ENCODE data around the gene SLC25A15.
A peak's percentile ranks its signal among the peaks of the same experiment; 100 is the strongest.
"Not testable (repeated sequence)": the region's sequence is repeated elsewhere in the genome, so short reads cannot be mapped to it uniquely, and the experiment has no call there.

Gene SLC25A15

DNA sequence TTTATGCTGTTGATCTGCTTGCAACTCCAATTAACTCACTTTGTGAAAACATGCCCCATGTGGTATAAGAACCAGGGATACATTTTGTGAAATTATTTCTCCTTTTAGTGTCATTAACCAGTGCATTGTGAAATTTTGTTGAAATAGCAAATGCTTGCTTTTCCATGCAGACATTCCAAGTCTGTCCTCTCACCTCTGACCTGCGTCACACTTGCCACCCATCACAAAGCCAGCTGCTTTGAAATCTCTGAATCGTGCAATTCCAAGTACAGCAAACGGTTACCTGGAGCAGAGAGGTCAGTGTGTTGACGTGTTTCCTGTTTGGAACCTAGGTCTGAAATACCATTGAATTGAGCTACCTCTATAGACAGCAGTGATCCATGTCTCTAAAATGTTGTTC, 4.9 kb upstream of the SLC25A15 start:
- Histone ChIP-seq H3K27ac (ENCODE audit: low read depth, low read length) (no peak overlapping the region), H3K4me1 (ENCODE audit: insufficient read depth, low read length) (peaks cover 6% of the 10 kb centered on the region), H3K4me3 (ENCODE audit: low read depth in 1 of 2, low read length in 2 of 2) (no peak overlapping the region), H3K27me3 (ENCODE audit: control insufficient read depth in 1 of 2, insufficient read depth in 2 of 2, low read length in 2 of 2) (no peaks in the 10 kb centered on the region), H3K9ac (ENCODE audit: low read length) (no peak overlapping the region), H3K36me3 (ENCODE audit: insufficient read depth, low read length) (no peaks in the 10 kb centered on the region), H3K9me3 (ENCODE audit: low read length) (no peaks in the 10 kb centered on the region)

DNA sequence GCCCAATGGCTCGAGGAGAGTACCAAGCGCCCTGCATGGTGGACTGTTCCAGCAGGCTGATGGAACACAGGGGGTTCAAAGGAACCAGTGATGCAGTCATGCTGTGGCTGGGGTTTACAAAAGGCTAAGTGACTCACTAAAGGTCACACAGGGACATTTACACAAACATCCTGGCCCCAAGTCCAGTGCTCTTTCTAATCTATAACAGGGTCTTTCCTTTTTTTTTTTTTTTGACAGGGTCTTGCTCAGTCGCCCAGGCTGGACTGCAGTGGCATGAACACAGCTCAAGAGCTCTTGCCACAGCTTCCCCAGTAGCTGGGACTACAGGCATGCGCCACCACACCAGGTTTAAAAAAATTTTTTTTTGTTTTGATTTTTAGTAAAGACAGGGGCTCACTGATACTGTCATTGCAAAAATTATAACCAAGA, 2.8 kb upstream of the SLC25A15 start:
- Histone ChIP-seq H3K9me3 (ENCODE audit: low read length) (no peaks in the 10 kb centered on the region), H3K27me3 (ENCODE audit: control insufficient read depth in 1 of 2, insufficient read depth in 2 of 2, low read length in 2 of 2) (no peaks in the 10 kb centered on the region), H3K4me1 (ENCODE audit: insufficient read depth, low read length) (peaks cover 6% of the 10 kb centered on the region), H3K27ac (ENCODE audit: low read depth, low read length) (no peak overlapping the region), H3K9ac (ENCODE audit: low read length) (no peak overlapping the region), H3K4me3 (ENCODE audit: low read depth in 1 of 2, low read length in 2 of 2) (no peak overlapping the region), H3K36me3 (ENCODE audit: insufficient read depth, low read length) (no peaks in the 10 kb centered on the region)

DNA sequence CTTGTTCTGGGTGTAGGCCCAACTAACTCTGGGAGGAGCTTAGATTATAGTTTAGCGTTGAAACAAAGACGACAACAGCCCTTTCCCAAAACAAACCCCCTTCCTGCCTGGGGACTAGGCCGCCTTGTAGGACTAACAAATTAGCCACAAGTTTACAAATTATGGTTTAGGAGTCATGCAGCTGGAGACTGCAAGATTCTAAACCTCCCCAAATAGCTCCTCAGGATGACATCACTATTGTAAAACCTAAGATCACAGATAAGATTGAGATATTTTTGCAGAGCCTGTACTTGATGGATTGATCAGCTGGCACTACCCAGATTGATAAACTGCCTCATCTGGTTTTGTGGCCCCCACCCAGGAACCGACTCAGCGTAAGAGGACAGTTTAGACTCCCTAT, 2.3 kb upstream of the SLC25A15 start:
- no peak overlapping the region for H3K4me3 ChIP-seq (ENCODE audit: low read depth in 1 of 2, low read length in 2 of 2)
- no peak overlapping the region for H3K27ac ChIP-seq (ENCODE audit: low read depth, low read length)
- no peak overlapping the region for H3K9ac ChIP-seq (ENCODE audit: low read length)
- H3K4me1 ChIP-seq (ENCODE audit: insufficient read depth, low read length), result peaks cover 6% of the 10 kb centered on the region
- no peaks in the 10 kb centered on the region for H3K27me3 ChIP-seq (ENCODE audit: control insufficient read depth in 1 of 2, insufficient read depth in 2 of 2, low read length in 2 of 2)
- no peaks in the 10 kb centered on the region for H3K36me3 ChIP-seq (ENCODE audit: insufficient read depth, low read length)
- no peaks in the 10 kb centered on the region for H3K9me3 ChIP-seq (ENCODE audit: low read length)

DNA sequence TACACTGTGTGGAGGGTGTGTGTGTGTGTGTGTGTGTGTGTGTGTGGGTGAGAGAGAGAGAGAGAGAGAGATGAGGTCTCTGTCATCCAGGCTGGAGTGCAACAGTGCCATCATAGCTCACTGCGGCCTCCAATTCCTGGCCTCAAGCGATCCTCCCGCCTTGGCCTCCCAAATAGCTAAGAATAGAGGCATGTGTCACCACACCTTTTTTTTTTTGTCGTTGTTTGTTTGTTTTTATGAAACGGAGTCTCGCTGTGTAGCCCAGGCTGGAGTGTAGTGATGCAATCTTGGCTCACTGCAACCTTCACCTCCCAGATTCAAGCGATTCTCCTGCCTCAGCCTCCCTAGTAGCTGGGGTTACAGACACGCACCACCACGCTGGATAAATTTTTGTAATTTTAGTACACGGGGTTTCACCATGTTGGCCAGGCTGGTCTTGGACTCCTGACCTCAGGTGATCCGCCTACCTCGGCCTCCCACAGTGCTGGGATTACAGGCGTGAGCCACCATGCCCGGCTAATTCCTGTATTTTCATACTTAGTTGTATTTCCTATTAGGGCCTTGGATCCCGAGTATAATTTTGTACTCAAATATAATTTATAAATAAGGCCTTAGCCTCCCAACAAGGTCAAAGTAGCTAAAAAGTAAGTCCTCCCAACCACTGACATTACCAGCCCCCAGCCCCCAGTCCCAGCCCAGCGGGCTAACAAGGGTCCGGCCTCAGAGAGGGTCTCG, 704 bp upstream of the SLC25A15 start:
- H3K4me3 ChIP-seq (ENCODE audit: low read depth in 1 of 2, low read length in 2 of 2), result peak overlapping the region; percentile 51 to 58
- not testable (repeated sequence) for H3K9me3 ChIP-seq (ENCODE audit: low read length); H3K36me3 ChIP-seq (ENCODE audit: insufficient read depth, low read length); H3K27ac ChIP-seq (ENCODE audit: low read depth, low read length); H3K4me1 ChIP-seq (ENCODE audit: insufficient read depth, low read length); H3K9ac ChIP-seq (ENCODE audit: low read length); H3K27me3 ChIP-seq (ENCODE audit: control insufficient read depth in 1 of 2, insufficient read depth in 2 of 2, low read length in 2 of 2)

DNA sequence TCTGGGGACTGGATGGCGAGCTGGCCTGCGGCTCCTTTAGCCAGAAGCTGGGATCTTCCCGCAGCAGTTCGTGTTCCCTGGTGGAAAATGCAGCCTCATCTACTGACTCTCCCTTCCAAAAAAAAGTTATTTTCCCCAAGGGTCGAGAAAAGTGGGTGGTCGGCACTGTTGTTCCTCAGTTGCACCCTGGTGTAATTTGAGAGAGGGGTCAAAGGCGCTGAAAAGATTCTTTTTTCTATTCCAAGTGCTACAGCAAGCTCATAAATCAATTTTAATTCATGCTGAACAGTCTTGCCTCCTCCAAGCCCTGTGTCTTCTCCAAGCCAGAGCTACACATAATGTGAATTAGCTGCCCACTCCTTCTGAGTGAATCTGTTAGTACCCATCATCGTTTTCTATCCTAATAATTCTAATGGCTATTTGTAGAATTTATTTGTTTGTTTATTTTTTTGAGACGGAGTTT, 774 bp downstream of the SLC25A15 start:
- Histone ChIP-seq H3K4me3 (ENCODE audit: low read depth in 1 of 2, low read length in 2 of 2) (peak overlapping the region; percentile 51 to 58), H3K27ac (ENCODE audit: low read depth, low read length) (peak overlapping the region; percentile 75), H3K9ac (ENCODE audit: low read length) (no peak overlapping the region), H3K36me3 (ENCODE audit: insufficient read depth, low read length) (no peaks in the 10 kb centered on the region), H3K4me1 (ENCODE audit: insufficient read depth, low read length) (peaks cover 6% of the 10 kb centered on the region), H3K9me3 (ENCODE audit: low read length) (no peaks in the 10 kb centered on the region), H3K27me3 (ENCODE audit: control insufficient read depth in 1 of 2, insufficient read depth in 2 of 2, low read length in 2 of 2) (no peaks in the 10 kb centered on the region)

DNA sequence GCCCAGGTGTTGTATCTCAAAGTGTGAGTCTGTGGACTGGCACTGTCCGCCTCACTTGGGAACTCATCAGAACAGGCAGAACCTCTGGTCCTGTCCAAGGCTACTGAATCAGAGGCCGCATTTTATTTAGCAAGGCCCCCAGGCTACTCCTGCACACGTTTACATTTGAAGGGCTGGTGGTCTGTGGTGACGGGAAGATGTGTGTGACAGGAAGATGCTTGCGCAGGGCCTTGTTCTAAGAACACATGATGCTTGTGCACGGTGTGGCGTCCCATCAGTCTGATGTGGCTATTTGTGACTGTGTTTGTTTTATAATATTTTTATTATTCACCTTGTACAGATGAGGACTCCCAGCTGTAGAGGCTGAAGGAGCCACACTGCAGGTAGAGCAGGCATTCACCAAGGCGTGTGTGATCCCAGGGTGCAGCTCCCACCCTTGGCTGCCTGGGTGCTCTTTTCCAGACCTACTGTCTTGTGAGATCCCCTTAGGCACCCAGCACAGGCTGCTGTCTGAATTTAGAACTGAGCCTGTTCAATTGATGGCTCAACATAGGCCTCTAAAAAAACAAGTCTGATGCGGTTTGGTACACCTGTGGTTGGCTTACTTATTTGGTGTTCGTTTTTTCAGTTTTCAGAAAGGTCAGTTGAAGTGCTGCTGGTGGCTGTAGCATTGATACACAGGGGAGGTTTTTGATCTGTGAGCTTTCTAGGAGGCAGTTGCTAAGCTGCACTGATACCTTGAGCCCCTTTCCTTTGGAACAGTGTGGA, 3.1 kb downstream of the SLC25A15 start:
- Histone ChIP-seq H3K4me3 (ENCODE audit: low read depth in 1 of 2, low read length in 2 of 2) (no peak overlapping the region), H3K9ac (ENCODE audit: low read length) (no peak overlapping the region), H3K4me1 (ENCODE audit: insufficient read depth, low read length) (peaks cover 6% of the 10 kb centered on the region), H3K27ac (ENCODE audit: low read depth, low read length) (no peak overlapping the region), H3K27me3 (ENCODE audit: control insufficient read depth in 1 of 2, insufficient read depth in 2 of 2, low read length in 2 of 2) (no peaks in the 10 kb centered on the region), H3K36me3 (ENCODE audit: insufficient read depth, low read length) (no peaks in the 10 kb centered on the region), H3K9me3 (ENCODE audit: low read length) (no peaks in the 10 kb centered on the region)

DNA sequence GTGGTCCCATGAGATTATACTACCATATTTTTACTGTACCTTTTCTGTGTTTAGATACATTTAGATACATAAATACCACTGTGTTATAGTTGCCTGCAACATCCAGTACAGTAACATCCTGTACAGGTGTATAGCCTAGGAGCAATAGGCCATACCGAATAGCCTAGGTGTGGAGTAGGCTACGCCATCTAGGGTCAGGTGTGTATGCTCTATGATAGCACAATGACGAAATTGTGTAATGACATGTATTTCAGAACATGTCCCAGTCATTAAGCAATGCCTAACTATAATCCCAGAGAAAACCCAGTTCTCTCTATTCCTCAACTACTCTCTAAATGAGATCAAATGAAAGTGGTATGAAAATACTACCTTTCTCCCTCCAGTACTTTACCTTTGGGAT, 3.9 kb downstream of the SLC25A15 start:
- H3K9me3 ChIP-seq (ENCODE audit: low read length), result no peaks in the 10 kb centered on the region
- no peak overlapping the region for H3K27ac ChIP-seq (ENCODE audit: low read depth, low read length)
- no peaks in the 10 kb centered on the region for H3K36me3 ChIP-seq (ENCODE audit: insufficient read depth, low read length)
- H3K9ac ChIP-seq (ENCODE audit: low read length), result no peak overlapping the region
- no peaks in the 10 kb centered on the region for H3K27me3 ChIP-seq (ENCODE audit: control insufficient read depth in 1 of 2, insufficient read depth in 2 of 2, low read length in 2 of 2)
- no peak overlapping the region for H3K4me3 ChIP-seq (ENCODE audit: low read depth in 1 of 2, low read length in 2 of 2)
- peaks cover 6% of the 10 kb centered on the region for H3K4me1 ChIP-seq (ENCODE audit: insufficient read depth, low read length)

DNA sequence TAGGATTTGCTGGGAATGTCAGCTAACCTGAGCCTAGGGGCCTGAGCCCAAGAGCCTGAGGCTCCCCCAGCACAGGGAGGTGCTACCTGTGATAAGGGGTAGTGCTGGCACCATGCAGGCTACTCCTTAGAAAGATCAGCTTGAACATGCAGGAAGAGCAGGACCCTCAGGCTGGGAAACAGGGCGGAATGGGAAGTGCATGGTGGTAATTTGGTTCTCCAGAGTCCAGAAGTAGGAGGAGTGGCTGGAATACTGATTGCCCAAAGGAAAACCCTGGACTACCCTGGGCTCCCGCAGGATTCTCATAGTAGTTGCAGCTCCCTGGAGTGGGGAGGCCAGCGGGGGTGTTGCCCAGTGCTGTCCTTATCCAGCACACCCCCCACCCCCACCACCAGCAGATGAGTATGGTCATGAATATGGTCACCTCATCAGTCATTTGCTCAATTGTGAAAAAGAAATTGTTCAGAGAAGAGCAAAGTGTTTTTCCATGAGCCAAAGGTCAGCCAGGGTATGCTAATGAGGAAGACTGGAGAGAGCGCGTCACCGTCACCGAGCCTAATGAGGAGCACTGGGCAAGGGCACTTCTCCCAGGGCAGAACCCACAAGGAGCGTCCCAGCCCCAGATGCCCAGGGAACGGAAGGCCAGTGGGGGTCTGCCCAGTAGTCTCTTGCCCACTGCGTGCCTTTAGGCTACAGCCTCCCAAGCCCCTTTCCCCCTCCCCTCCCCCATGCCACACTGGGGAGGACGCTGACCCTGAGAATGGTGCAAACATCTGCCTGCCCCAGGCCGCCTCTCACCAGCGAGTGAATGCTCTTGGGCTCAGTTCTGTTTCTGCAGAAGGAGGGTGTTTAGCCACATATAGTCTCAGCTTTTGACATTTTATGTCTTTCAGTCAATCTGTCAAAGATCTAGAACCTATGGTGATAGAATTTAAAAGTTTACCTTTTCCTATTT, 5.3 kb downstream of the SLC25A15 start:
- Histone ChIP-seq H3K4me1 (ENCODE audit: insufficient read depth, low read length) (no peaks in the 10 kb centered on the region), H3K4me3 (ENCODE audit: low read depth in 1 of 2, low read length in 2 of 2) (no peak overlapping the region), H3K27me3 (ENCODE audit: control insufficient read depth in 1 of 2, insufficient read depth in 2 of 2, low read length in 2 of 2) (no peaks in the 10 kb centered on the region), H3K27ac (ENCODE audit: low read depth, low read length) (no peak overlapping the region), H3K9ac (ENCODE audit: low read length) (no peak overlapping the region), H3K36me3 (ENCODE audit: insufficient read depth, low read length) (peaks cover 9% of the 10 kb centered on the region), H3K9me3 (ENCODE audit: low read length) (no peaks in the 10 kb centered on the region)

DNA sequence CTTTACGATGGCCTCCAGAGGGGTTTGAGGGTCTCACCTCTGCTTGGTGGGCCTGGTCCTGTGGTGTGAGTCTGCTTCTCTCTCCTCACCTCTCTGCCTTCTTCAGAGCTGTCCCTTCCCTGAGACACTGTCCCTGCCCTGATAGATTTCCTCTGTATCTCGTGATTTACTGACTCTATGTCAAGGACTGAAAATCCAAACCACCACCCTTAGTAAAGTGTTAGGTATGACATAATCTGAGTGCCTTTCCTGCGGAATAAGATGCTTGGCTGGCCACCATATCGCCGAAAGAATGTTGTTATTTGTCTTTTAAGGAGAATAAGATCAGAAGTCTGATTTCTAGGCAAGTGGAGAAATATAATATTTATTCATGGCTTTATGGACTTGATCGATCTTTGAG, 7.2 kb downstream of the SLC25A15 start:
- no peaks in the 10 kb centered on the region for H3K27me3 ChIP-seq (ENCODE audit: control insufficient read depth in 1 of 2, insufficient read depth in 2 of 2, low read length in 2 of 2)
- peaks cover 17% of the 10 kb centered on the region for H3K36me3 ChIP-seq (ENCODE audit: insufficient read depth, low read length)
- no peak overlapping the region for H3K4me3 ChIP-seq (ENCODE audit: low read depth in 1 of 2, low read length in 2 of 2)
- no peaks in the 10 kb centered on the region for H3K4me1 ChIP-seq (ENCODE audit: insufficient read depth, low read length)
- H3K9me3 ChIP-seq (ENCODE audit: low read length), result no peaks in the 10 kb centered on the region
- no peak overlapping the region for H3K27ac ChIP-seq (ENCODE audit: low read depth, low read length)
- no peak overlapping the region for H3K9ac ChIP-seq (ENCODE audit: low read length)

DNA sequence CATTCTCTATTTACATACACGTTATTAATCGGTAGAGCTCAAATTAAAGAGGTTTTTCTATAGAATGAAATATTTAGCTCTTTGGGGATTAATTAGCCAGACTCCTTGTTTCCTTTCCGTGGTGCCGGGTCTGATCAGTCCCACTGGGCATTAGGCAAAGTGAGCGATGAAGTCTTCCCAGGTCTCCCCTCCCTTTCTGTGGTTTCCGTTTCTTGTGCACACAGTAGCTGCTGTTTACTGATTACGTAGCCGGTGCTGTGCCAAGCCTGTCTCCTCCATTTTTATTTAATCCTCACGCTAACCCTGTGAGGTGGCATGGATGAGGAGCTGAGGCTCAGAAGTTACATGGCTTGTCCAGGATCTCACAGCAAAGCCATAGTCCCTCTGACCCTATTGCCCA, 9.0 kb downstream of the SLC25A15 start:
- Histone ChIP-seq H3K4me3 (ENCODE audit: low read depth in 1 of 2, low read length in 2 of 2) (no peak overlapping the region), H3K4me1 (ENCODE audit: insufficient read depth, low read length) (no peaks in the 10 kb centered on the region), H3K36me3 (ENCODE audit: insufficient read depth, low read length) (peaks cover 17% of the 10 kb centered on the region), H3K9ac (ENCODE audit: low read length) (no peak overlapping the region), H3K9me3 (ENCODE audit: low read length) (no peaks in the 10 kb centered on the region), H3K27ac (ENCODE audit: low read depth, low read length) (no peak overlapping the region), H3K27me3 (ENCODE audit: control insufficient read depth in 1 of 2, insufficient read depth in 2 of 2, low read length in 2 of 2) (no peaks in the 10 kb centered on the region)

DNA sequence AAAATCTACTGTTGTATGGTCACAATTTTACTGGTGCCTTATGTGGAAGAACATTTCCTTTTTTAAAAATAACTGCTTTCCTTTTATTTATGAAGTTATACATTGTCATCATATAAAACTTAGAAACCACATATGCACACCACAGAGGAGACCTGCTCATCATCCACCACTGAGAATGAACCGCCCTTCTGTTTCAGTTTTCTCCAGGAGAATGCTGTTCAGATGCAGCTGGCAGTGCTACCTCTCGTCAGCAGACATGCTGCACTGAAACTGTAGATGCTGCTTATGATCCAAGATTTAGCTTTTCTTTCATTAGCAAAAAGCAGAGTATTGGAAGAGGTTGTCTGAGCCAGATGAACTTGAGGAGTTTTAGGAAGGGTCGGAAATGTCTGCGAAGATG, 10.1 kb downstream of the SLC25A15 start:
- Histone ChIP-seq H3K9me3 (ENCODE audit: low read length) (no peaks in the 10 kb centered on the region), H3K4me3 (ENCODE audit: low read depth in 1 of 2, low read length in 2 of 2) (no peak overlapping the region), H3K27me3 (ENCODE audit: control insufficient read depth in 1 of 2, insufficient read depth in 2 of 2, low read length in 2 of 2) (no peaks in the 10 kb centered on the region), H3K9ac (ENCODE audit: low read length) (no peak overlapping the region), H3K36me3 (ENCODE audit: insufficient read depth, low read length) (peaks cover 17% of the 10 kb centered on the region), H3K27ac (ENCODE audit: low read depth, low read length) (no peak overlapping the region), H3K4me1 (ENCODE audit: insufficient read depth, low read length) (no peaks in the 10 kb centered on the region)

Measured in muscle layer of colon (tissue), 2 donors.